Inferior parietal cortex (tissue), 1 donor: ENCODE measurements around the gene VN1R4.
"Not testable (repeated sequence)": the region's sequence is repeated elsewhere in the genome, so short reads cannot be mapped to it uniquely, and the experiment has no call there.

ENCODE experiments used
- DNase-seq: peaks from one replicate; pipeline ENCODE4 v3.0.0-alpha.2; 2016; ENCODE audit errors: extremely low spot score

The VN1R4 gene

GRCh38 chr19:53267623-53268022 lies at the start of gene VN1R4:
Gene VN1R4 (minus strand): TSS chr19:53267723. CDS start chr19:53267665, 58 bp downstream.
- DNase-seq = not testable (repeated sequence)

- DNase-seq = no peak
These were observed 44.4 kb upstream of the VN1R4 start for GRCh38 chr19:53311897-53312296.

- no peak for DNase-seq
These were observed 43.5 kb upstream of the VN1R4 start for GRCh38 chr19:53311044-53311443.

- DNase-seq = peak; percentile 1
These were observed 40.9 kb upstream of the VN1R4 start for GRCh38 chr19:53308339-53308811.

- not testable (repeated sequence) for DNase-seq
These were observed 33.8 kb upstream of the VN1R4 start for GRCh38 chr19:53301341-53301740.

GRCh38 chr19:53294786-53295441 lies 27.4 kb upstream of the VN1R4 start:
- no peak for DNase-seq

- no peak for DNase-seq
These were observed 23.4 kb upstream of the VN1R4 start for GRCh38 chr19:53290758-53291549.

GRCh38 chr19:53285087-53285486 lies 17.6 kb upstream of the VN1R4 start:
- no peak for DNase-seq

GRCh38 chr19:53281947-53282346 lies 14.4 kb upstream of the VN1R4 start:
- not testable (repeated sequence) for DNase-seq

- DNase-seq = no peak
These were observed 8.0 kb upstream of the VN1R4 start for GRCh38 chr19:53275480-53275879.

- no peak for DNase-seq
These were observed 4.5 kb upstream of the VN1R4 start for GRCh38 chr19:53272044-53272443.

GRCh38 chr19:53269861-53270260 lies 2.3 kb upstream of the VN1R4 start:
- DNase-seq = not testable (repeated sequence)

- not testable (repeated sequence) for DNase-seq
These were observed 9.7 kb downstream of the VN1R4 start, which contains the start of gene VN1R2 for GRCh38 chr19:53257715-53258342. Gene VN1R2 (plus strand): TSS chr19:53258292. CDS start chr19:53258376, 84 bp downstream.

- DNase-seq = peak; percentile 84
These were observed 12.8 kb downstream of the VN1R4 start, which contains the start of gene ZNF677 for GRCh38 chr19:53254411-53255341. Gene ZNF677 (minus strand): TSS chr19:53254873. CDS start chr19:53251550, 3,323 bp downstream.

- DNase-seq = no peak
These were observed 21.0 kb downstream of the VN1R4 start for GRCh38 chr19:53246498-53246897.

- DNase-seq = no peak
These were observed 30.3 kb downstream of the VN1R4 start for GRCh38 chr19:53237114-53237777.

GRCh38 chr19:53224606-53225005 lies 42.9 kb downstream of the VN1R4 start:
- no peak for DNase-seq

- not testable (repeated sequence) for DNase-seq
These were observed 44.8 kb downstream of the VN1R4 start for GRCh38 chr19:53222716-53223115.
